Measurements from ENCODE around the gene NEK6.

Gene NEK6

DNA sequence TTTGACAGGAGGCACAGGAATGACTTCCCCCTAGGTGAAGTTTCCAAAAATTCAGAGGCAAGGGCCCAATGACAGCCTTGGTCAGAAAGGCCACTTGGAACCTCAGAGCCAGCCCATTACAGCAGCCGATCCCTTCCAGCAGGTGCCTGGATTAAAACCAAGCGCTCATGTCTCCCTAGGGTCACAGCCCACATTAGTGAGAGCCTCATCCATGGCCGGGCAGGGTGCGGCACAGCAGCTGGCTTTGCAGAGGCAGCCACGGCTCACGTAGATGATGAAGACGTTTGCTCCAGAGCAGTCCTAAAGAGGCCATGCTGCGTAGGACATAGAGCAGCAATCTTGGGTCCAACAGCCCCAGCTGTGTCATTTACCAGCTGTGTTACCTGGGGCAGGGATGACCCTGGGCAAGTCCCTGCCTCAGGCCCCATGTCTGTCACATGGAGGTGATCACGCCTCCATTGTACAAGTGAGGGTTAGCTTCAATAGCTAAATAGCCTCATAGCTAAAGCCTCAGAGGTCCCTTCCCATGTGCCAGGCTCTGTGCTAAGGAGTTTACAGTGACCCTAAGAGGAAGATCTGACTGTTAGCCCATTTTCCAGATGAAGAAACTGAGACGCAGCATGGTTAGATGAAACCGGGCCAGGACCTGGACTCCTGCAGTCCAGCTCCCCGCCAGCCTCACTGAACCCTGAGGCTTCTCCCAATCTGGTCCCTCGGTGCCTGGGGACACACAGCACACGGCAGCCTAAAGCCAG, 39.2 kb downstream of the NEK6 start:
- DNase-seq (ENCODE audit: low read depth) = no peak

DNA sequence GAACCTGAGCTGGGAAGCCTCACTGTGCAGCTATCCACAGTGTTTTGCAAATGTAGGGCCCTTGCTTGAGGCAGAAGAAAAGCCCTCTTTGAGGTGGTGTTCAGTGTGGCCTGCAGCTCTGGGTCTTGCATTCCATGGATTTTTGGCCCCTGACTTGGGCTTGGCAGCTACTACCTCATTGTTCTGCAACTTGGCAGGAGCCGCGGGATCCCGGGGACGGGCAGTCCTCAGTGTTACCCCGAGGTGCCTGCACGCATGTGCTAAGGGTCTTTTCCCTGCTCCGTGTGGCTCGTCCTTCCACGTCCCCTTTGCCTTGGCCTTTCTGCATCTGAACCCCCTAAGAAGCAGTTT, 39.8 kb downstream of the NEK6 start:
- DNase-seq (ENCODE audit: low read depth) = peak; percentile 88

DNA sequence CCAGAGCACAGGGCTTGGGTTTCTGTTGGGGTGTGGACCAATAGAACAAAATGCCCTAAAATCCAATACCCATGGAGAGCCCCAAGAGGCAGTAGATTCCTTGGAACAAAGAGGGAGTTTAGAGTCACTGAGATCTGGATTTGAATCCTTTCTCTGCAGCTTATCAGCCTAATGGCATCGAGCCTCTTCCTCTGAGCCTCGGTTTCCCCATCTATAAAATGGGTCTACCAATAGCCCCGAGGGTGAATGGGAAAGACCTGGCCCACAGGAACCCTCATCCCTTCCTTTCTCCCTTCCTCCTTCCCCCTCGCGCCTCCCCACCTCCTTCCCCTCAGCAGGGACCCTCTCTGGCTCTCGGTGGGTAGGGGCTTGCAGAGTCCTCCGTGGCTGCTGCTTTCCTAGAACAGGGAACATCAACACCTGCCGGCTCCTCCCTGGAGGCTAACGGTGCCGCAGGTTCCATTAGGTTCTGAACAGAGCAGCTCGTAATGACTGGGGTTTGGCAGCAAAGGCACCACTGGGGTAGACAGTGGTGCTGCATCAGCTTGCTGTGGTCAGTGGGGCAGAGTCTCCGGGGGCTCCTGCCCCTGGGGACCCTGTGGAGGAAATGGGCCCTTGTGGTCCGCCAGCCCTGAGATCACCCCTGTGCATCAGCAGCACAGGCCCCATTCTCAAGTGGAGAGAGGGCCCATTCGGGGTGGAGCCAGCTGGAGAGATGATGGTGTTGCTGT, 40.3 kb downstream of the NEK6 start:
- no peak for DNase-seq (ENCODE audit: low read depth)

DNA sequence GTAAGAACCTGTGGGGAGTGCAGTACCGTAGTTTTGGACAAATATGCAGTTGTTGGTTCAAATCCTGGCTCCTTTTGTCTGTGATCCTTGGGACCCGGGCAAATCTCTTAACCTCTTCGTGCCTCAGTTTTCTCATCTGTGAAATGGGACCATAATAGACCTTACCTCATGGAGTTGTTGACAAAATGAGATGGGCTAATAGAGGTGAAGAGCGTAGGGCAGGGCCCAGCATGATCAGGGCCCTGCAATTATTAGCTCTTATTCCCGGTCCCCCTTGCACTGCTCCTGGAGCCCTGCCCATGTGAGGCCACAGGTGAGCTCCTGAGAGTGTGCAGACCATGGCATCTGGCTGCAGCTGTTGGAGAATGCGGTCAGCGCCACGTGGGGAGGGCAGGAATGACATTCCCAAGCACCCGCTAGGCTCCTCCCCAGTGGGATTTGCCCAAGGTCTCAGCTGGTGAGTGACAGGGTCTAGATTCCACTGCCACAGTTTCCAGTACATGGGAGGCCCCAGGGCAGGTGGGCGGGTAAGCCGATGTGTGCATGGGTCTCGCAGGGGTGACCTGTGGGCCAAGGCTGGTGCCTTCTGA, 41.0 kb downstream of the NEK6 start:
- no peak for DNase-seq (ENCODE audit: low read depth)

DNA sequence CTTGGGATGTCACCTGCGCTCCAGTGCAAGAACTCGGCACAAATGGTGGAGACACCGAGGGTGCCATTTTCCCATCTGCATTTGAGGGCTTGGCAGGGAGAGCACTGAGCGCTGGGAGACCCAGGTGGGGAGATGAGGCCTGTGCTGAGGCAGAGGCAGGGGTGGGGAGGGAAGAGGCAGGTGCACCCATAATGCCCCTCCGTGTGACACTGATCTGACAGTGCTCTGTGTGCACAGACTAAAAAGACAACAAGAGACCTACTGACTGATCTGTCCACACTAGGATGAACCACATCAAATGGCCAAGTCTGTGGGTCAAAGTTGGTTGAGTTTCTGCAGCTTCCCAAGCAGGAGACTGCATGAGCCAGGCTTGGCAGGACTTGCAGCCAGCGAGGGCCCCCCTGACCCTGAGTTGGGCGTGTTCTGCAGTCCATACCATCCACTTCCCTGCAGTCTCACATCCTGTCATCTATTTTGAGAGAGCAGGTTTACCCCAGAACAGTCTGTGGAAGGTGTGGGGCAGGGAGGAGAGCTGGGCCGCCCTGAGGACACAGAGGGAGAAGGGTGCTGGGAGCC, 41.9 kb downstream of the NEK6 start:
- no peak for DNase-seq (ENCODE audit: low read depth)

DNA sequence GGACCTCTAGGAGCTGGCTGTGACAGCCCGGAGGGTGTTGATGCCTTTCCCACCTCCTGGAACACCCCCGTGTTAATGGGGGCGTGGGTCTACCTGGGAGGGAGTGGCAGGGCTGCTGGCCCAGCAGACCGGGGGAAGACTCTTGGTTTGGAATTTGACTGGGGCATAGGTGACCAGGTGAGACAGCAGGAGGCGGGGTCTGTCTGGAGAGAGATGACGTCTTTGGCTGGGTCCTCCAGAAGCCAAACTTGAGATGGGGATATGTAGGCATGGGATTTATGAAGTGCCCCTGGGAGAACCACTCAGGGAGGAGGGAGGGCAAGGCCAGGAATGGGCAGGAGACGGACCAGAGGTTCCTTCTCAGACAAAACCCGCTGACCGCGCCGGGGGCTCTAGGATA, 42.6 kb downstream of the NEK6 start:
- no peak for DNase-seq (ENCODE audit: low read depth)

DNA sequence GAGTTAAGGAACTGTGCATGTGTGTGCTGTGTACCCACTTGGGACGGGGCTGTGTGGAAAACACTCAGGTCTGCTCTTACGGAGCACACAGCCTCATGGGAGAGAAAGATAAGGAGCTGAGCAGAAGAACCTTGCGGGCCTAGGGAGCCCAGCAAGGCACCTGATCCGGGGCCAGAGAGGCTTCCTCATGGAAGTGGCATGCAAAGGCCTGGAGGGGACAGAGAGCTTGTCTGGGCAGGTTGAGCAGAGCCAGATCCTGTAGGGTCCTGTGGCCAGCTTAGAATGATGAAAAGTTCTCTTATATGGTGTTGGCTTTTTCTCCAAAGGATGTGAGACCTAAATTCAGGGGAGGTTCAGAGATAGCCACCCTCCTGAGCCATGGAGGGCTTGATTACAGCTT, 45.2 kb downstream of the NEK6 start:
- DNase-seq (ENCODE audit: low read depth) = no peak

DNA sequence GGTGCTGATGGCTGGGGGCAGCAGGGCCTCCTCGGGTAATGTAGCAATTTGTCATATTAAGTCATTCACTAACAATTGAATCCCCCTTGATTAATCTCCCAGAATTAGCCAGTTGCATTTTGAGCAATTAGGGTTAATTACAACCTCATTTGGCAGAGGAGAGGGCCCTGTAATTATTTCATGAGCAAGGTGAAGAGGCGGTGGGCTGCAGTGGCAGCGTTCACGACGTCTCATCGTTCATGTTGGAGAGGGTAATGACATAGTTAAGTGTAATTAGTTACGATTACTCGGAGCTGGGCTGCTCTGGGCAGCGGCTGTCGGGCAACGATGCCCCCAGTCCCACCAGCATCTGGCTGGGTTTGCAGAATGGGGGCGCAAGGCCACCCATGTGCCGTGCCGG, 46.0 kb downstream of the NEK6 start:
- no peak for DNase-seq (ENCODE audit: low read depth)

DNA sequence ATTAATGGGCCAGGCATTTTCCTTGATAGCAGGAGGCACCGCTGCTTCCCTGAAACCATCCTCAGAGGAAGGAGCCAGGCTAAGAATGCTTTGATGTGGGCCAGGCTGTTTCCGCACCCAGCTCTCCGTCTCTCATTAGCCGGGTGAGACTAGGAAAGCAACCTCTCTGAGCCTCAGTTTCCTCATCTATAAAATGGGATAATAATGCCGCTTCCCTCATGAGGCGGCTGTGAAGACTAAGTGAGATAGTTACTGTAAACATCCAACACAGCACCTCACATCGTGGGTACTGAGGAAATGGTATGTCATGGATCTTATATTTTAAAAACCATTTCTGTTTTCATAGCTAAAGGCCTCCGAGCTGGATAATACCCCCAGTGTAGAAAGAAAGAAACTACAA, 46.5 kb downstream of the NEK6 start:
- no peak for DNase-seq (ENCODE audit: low read depth)

DNA sequence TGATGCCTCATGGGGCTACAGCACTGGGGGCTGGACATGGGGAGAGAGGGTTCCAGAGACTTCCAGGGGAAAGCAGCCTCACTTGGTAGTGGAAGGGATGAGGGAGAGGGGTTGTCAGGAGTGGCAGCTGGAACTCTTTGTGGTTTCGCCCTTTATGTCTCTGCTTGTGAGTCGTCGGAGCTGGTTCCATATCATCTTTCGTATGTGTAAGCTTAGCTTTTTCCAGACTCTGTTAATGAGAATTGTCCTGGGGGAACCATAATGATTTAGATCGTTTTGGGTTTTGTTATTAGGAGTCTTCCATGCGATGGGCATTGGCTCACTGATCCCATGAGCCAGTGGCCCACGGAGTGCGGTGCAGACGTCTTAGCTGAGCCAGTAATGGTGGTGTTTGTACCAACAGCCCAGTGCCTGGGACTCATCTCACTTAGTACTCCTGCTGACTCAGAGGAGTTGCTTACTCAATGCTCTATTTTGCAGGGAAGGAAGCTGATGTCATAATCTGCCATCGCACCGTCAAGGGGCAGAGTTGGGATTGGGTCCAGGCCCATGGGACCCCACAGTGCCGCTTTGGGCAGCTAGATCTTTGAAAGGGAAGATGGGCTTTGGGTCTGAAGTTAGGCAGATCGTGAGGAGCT, 48.5 kb downstream of the NEK6 start:
- peak; percentile 67 for DNase-seq (ENCODE audit: low read depth)

DNA sequence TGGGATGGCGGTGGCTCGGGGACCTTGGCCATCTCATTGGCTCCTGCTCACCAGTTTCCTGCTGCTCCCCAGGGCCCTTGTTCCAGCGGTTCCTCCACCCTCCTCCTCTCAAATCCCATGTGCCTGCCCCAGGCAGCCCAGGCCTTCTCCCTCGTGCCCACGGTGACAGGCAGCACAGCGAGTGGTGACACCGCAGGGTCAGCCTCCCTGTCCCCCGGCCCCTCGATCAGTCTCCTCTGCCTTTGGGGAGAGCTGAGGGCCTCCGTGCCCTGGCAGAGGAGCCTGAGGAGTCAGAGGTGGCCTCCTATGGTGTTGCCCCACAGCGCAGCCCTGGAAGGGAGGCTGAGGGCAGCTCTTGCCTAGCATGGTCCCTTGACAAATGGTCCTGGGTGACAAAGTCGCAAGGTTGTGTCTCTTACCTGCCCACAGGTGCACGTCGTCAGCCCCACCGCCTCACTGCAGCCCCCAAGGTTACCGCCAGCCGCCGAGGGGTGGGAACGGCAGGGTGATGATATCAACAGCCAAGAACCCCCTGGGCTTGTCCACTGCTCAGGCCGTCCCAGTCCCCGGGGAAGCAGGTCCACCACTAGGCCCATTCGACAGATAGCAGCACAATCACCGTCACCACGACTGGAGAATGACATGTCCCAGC, 49.8 kb downstream of the NEK6 start:
- DNase-seq (ENCODE audit: low read depth) = no peak

DNA sequence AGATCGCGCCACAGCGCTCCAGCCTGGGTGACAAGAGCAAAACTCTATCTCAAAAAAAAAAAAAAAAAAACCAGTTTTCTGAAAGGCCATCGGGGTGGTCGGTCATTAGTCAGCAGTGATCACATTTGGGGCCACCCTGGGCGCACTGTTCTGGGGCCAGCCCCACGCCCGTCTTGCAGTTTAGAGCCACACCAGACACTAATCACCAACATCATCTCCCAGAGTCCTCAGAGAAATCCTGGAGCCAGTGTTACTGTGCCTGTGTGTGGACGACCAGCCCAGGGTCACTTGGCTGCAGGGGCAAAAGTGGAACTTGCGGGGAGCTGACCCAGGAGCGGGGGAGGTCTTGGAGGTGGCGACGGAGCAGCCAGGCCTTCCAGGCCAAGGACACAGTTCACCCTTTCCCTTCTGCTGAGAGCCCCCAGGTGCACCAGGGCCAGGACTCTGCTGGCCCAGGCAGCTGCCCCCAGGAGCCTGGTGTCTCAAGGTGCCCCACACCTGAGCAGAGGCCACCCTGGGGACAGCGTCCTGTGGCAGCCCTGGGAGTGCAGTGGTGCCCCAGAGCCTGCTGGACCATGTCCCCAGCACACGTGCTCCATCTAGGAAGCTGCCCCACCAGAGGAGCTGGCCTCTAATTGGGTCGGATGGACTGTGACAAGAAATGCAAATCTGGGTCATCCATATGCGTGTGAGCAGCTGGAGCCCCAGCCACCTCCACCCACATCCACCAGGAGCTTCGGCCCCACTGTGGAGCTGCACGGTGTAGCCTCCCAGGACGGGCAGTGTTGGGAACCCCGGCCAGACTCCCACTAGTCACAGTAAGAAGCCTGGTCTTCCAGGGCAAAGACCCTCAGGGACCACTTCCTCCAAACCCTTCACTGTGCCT, 51.1 kb downstream of the NEK6 start:
- no peak for DNase-seq (ENCODE audit: low read depth)

DNA sequence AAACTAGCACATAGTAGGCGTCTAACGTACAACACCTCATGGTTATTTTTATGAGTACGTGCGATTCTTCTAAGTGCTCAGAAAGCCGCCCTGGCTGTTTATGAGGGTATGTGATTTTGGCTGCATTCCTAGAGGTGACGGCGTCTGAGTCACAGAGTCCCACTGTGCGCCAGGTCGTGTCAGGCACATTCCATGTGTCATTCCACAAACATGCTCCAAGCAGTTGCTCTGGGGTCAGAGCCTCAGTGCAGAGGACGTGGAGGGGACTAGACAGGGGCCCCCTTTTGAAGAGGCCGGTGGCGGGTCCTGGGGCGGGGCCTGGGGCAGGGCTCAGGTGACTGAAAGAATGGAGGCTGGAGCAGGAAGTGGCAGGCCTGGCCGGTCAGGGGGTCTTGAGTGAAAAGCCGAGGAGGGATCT, 51.9 kb downstream of the NEK6 start:
- peak; percentile 95 for DNase-seq (ENCODE audit: low read depth)

DNA sequence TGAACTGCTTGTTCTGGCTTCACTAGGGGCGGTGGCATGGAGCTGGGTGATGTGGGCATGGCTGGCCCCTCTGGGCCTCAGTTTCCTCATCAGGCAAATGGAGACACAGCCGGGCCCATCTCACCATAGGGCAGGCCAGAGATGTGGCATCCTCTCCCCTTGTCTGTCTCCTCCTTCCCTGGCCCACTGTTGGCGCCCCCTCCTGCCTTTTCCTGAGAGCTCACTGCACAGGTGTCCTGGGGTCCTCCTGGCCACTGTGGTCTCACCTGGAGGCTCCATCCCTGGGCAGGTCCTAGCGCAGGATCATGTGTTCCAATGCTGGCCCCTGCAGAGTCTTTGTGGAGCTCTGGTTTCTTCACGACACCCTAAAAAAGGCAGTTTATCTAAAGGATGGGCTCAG, 53.5 kb downstream of the NEK6 start:
- DNase-seq (ENCODE audit: low read depth) = no peak

DNA sequence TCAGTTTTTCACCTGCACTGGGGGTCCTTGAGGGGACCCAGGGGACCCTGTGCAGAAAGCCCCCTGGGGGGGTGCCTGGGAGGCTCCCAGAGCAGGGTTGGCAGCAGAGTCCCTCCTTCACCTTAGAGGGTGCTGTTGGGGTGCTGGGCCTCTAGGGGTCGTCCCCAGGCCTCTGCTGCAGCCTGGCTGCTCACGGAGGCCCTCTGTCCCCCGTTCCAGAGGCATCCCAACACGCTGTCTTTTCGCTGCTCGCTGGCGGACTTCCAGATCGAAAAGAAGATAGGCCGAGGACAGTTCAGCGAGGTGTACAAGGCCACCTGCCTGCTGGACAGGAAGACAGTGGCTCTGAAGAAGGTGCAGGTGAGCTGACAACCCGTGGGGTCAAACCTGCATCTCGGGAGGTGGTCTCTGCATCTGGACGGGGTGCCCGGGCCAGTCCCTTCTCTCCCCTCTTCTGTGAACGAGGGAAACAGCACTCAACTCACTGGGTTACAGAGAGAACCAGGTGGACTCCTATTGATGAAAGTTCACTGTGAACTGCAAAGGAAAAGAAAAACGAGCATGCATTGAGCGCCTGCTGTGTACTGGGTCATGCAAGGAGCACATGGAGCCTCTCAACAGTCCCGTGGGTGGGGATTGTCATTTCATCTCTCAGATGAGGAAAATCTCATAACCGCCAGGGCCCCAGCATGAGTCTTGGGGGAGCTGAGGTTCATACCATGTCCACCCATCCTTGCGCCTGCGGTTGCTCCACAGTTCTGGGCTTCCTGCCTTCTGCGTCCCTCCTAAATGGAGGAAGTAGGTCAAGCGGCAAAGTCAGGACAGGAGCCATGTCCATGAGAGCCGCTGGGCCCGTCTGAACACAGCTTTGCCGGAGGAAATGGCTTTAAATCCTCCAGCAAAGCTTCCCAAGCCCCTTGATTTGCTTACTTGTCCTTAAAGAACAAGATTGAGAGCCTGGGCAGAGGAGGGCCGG, 54.8 kb downstream of the NEK6 start:
- DNase-seq (ENCODE audit: low read depth) = no peak

DNA sequence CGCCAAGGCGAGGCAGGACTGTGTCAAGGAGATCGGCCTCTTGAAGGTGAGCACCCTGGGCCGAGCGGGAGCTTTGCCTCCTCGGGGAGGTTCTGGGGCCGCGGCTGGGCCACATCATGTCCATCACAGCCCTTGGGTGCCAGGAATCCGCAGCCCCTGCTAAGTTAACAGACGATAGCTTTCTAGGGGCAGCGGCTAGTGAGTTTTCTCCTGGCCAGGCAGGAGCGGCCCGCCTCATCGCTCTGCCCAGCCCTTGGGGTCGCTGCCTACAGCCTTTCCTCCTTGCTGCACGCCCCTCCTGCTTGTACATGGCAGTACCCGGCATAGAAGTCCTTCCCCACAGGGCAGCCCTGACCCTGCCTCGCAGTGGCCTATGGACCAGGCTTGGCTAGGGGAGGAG, 56.2 kb downstream of the NEK6 start:
- DNase-seq (ENCODE audit: low read depth) = no peak

DNA sequence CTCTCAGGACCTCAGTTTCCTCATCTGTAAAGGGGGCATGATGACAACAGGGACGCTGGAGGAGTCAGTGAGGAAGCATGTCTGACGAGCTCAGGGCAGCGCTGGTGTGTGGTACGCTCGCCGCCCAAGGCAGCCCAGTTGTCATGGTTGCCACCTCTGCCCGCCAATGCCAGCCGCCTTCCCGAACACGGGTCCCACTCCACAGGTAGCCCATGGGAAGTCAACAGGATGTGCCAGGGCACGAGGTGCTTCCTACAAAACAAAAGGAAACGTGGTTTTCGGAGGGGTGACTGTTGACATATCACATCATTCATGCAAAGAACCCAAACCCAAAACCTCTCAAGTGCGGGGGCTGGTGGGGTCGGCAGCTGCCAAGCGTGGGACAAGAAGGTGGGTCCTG, 58.1 kb downstream of the NEK6 start:
- no peak for DNase-seq (ENCODE audit: low read depth)

DNA sequence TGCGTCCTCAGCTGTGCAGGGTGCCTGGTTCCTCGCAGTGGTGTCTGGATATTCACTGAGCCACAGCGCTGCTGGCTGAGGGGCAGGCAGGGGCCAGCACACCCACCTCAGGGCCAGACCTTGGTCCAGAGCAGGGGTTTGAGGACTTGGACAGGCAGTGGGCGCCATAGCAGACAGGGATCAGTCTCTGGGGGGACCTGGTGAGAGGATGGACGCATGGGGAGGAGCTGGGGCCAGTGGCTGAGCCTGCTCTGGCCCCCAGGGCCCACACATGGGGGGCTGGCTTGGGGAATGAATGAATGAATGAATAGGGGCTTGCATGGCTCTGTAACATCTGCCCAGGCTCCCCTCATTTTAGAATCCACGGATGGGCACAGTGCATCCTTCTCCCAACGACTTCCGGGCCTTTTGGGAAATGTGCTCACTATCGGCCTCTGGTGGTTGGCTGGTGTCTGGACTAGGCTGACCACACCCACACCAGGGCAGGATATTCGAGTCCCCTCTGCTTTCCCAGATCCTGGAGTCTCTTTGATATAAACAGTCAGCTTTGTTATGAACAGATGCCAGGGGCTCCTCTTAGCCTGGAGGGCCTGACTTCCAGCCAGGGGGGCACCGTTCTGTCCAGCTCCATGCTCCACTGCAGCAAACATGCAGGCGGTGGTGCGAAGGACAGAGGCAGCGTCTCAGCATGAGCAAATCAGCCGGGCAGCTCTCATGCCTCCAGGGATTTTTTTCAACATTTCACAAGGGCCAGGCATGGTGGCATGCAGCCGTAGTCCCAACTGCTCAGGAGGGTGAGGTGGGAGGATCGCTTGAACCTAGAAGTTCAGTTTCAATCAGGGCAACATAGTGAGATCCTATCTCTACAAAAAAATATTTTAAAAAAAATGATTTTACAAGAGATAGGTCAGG, 62.6 kb downstream of the NEK6 start:
- DNase-seq (ENCODE audit: low read depth) = peak; percentile 35

DNA sequence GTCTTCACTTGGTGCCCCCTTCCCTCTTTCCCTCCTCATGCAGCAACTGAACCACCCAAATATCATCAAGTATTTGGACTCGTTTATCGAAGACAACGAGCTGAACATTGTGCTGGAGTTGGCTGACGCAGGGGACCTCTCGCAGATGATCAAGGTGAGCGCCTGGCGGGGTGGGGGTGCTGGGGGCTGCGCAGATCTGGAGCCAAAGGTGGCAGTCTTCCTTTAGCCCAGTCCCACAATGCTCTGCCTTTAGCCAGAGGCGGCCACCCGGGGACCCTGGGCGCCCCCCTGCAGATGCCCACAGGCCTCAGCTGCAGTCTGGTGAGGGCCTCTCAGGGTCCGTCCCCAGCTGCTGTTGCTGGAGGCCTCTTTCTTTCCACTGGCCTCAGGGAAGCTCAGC, 63.7 kb downstream of the NEK6 start:
- no peak for DNase-seq (ENCODE audit: low read depth)

Measured in GM04504 (cell line).